GM18526 (cell line): Measurements from ENCODE around the gene TBP.

ENCODE experiments used
- POLR2A ChIP-seq: IDR thresholded peaks from 3 replicates; pipeline ENCODE4 v1.6.1; 2011; ENCODE audit not compliant: insufficient read length; ENCODE audit errors: extremely low read depth

Gene TBP

GRCh38 chr6:170532867-170533488 is 21.2 kb upstream of the TBP start:
- TF ChIP-seq POLR2A = no peak

GRCh38 chr6:170533792-170534191 is 20.4 kb upstream of the TBP start:
- no peak for TF ChIP-seq POLR2A

GRCh38 chr6:170535004-170535403 is 19.2 kb upstream of the TBP start:
- TF ChIP-seq POLR2A = no peak

GRCh38 chr6:170536671-170537070 is 17.5 kb upstream of the TBP start:
- no peak for TF ChIP-seq POLR2A

- TF ChIP-seq POLR2A = no peak
Observed at GRCh38 chr6:170537329-170537728, 16.8 kb upstream of the TBP start.

- TF ChIP-seq POLR2A = no peak
Observed at GRCh38 chr6:170542031-170542719, 12.0 kb upstream of the TBP start.

GRCh38 chr6:170545405-170545804 is 8.8 kb upstream of the TBP start:
- no peak for TF ChIP-seq POLR2A

- TF ChIP-seq POLR2A = peak; percentile 95
Observed at GRCh38 chr6:170552765-170553533, 1.2 kb upstream of the TBP start, which contains the start of gene PSMB1. TSS of gene PSMB1 (minus strand) at chr6:170553307. CDS start at chr6:170553242, 65 bp downstream.

- no peak for TF ChIP-seq POLR2A
Observed at GRCh38 chr6:170553534-170554012, 596 bp upstream of the TBP start.

- no peak for TF ChIP-seq POLR2A
Observed at GRCh38 chr6:170554796-170555137, 598 bp downstream of the TBP start.

- no peak for TF ChIP-seq POLR2A
Observed at GRCh38 chr6:170555305-170555704, 1.1 kb downstream of the TBP start.

GRCh38 chr6:170561555-170561954 is 7.4 kb downstream of the TBP start:
- TF ChIP-seq POLR2A = no peak

GRCh38 chr6:170564936-170565530 is 10.9 kb downstream of the TBP start:
- no peak for TF ChIP-seq POLR2A

GRCh38 chr6:170572704-170573466 is 18.7 kb downstream of the TBP start:
- no peak for TF ChIP-seq POLR2A

GRCh38 chr6:170575250-170575649 is 21.1 kb downstream of the TBP start:
- TF ChIP-seq POLR2A = no peak

GRCh38 chr6:170578909-170579308 is 24.7 kb downstream of the TBP start:
- TF ChIP-seq POLR2A = no peak
